ENCODE data around the gene RHOH. TPM values are rescaled to one million over a fixed set of nuclear protein-coding genes. Genes with fewer than 3 reads are reported as not detected.

The RHOH gene
- total and polyA plus RNA-seq, 9 of the 15 experiments (the other 6 are each of a cell fraction or from before 2014, with no cell fraction given) = 14.3 to 37.7 (median 23.2) TPM

- TF ChIP-seq RERE (CRISPR knock-in tag; IDR thresholded peaks at IDR 0.05; ENCODE audit: borderline replicate concordance) (no peak), ETV5 (CRISPR knock-in tag; IDR thresholded peaks at IDR 0.05; ENCODE audit: low read depth) (no peak), POLR3A (IDR thresholded peaks at IDR 0.05; ENCODE audit: borderline replicate concordance, extremely low read depth, insufficient read depth, insufficient read length) (no peak), POLR2A (conservative IDR thresholded peaks at IDR 0.05) (peak; percentile 57), MIER1 (IDR thresholded peaks at IDR 0.05; ENCODE audit: low read depth) (no peak), DACH1 (IDR thresholded peaks at IDR 0.05; ENCODE audit: partially characterized antibody) (no peak), NFRKB (IDR thresholded peaks at IDR 0.05; ENCODE audit: low read depth) (peak; percentile 81), DMBX1 (CRISPR knock-in tag; IDR thresholded peaks at IDR 0.05; ENCODE audit: borderline replicate concordance) (0 out of 2 replicates have a peak, but pooled peaks have one; percentile 30), RBM34 (IDR thresholded peaks at IDR 0.05; ENCODE audit: borderline replicate concordance, insufficient read depth, low read length) (no peak), ZZZ3 (IDR thresholded peaks at IDR 0.05) (no peak), ATF7 (IDR thresholded peaks at IDR 0.05) (peak; percentile 23; the same call in 1 of the 2 replicates), IFI16 (CRISPR knock-in tag; IDR thresholded peaks at IDR 0.05) (no peak), SNRNP70 (optimal IDR thresholded peaks at IDR 0.05; ENCODE audit: low read depth, low read length) (no peak), HMG20A (CRISPR knock-in tag; conservative IDR thresholded peaks at IDR 0.05) (no peak), CREM (IDR thresholded peaks at IDR 0.05; ENCODE audit: low read depth) (0 out of 2 replicates have a peak, but pooled peaks have one; percentile 10), CHD4 (IDR thresholded peaks at IDR 0.05; ENCODE audit: insufficient read depth, insufficient replicate concordance, low read depth, low read length, poor library complexity, severe bottlenecking) (no peak), ZBTB17 (CRISPR knock-in tag; IDR thresholded peaks at IDR 0.05) (0 out of 2 replicates have a peak, but pooled peaks have one; percentile 17), RBM25 (IDR thresholded peaks at IDR 0.05; ENCODE audit: low read depth, low read length, severe bottlenecking) (no peak), ZNF431 (CRISPR knock-in tag; IDR thresholded peaks at IDR 0.05) (no peak), ELF4 (CRISPR knock-in tag; IDR thresholded peaks at IDR 0.05) (no peak)
- TF ChIP-seq, protein P1, sequence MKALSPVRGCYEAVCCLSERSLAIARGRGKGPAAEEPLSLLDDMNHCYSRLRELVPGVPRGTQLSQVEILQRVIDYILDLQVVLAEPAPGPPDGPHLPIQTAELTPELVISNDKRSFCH (CRISPR knock-in tag; IDR thresholded peaks at IDR 0.05) = no peak
- TF ChIP-seq, protein P1 (tag; IDR thresholded peaks at IDR 0.05) = no peak
Measured at GRCh38 chr4:40196724-40197281, at the start of gene RHOH (continued).

All from K562 (cell line).